Fibroblast of pulmonary artery (primary cell): ENCODE results near the gene OR2T35.
"Not testable (repeated sequence)": the region's sequence is repeated elsewhere in the genome, so short reads cannot be mapped to it uniquely, and the experiment has no call there.

Source experiments
- DNase-seq: peaks from one replicate; pipeline ENCODE4 v3.0.0-alpha.2; 2010; ENCODE audit warnings: low read depth
- H3K4me3 ChIP-seq: replicated peaks from 2 replicates; pipeline ENCODE4 v1.5.1; 2011; ENCODE audit warnings: low read depth, mild to moderate bottlenecking, control low read depth, low read length, moderate library complexity
- TF ChIP-seq, protein P1 (sequence below): IDR thresholded peaks from 2 replicates; pipeline ENCODE4 v1.5.1; 2011; ENCODE audit warnings: mild to moderate bottlenecking, control low read depth, low read length, inconsistent platforms; ENCODE audit errors: missing control alignments

The OR2T35 gene

DNA sequence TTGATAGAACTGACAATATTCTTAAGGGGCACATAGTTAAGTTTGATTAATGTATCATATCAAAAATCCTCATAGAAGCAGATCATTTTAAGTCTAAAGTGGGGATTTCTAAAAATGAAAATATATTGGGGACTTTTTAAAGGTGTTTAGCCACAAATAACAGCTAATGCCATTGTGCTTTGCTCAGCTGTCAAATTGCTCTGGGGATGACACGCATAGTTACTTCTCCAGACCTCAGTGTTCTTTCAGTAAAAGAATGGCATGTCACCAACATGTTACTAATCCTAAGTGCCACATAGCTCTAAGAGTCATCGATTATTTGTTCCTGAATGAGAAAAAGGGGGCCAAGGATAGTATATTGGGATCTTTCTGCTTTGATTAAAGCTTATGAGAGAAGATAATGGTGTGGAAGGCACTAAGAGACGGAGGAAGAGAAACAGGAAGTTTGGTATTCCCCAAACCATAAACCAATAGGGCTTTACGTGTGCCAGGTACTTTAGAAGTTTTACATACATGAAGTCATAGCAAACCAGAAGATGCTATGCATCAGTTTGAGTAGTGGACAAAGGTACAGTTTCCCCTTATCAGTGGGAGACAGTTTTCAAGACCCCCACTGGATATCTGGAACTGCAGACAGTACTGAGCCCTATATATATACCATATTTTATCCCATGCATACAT lies 2.0 kb downstream of the OR2T35 start:
- DNase-seq, H3K4me3 ChIP-seq: not testable (repeated sequence)

GRCh38 chr1:248641583-248641982 lies 3.5 kb downstream of the OR2T35 start:
- not testable (repeated sequence) for DNase-seq, H3K4me3 ChIP-seq

GRCh38 chr1:248640906-248641305 lies 4.2 kb downstream of the OR2T35 start:
- not testable (repeated sequence) for DNase-seq, H3K4me3 ChIP-seq

- H3K4me3 ChIP-seq, DNase-seq: not testable (repeated sequence)
These were observed 5.4 kb downstream of the OR2T35 start for GRCh38 chr1:248639652-248640051.

- H3K4me3 ChIP-seq: not testable (repeated sequence)
These were observed 8.5 kb downstream of the OR2T35 start for GRCh38 chr1:248636612-248637011.

DNA sequence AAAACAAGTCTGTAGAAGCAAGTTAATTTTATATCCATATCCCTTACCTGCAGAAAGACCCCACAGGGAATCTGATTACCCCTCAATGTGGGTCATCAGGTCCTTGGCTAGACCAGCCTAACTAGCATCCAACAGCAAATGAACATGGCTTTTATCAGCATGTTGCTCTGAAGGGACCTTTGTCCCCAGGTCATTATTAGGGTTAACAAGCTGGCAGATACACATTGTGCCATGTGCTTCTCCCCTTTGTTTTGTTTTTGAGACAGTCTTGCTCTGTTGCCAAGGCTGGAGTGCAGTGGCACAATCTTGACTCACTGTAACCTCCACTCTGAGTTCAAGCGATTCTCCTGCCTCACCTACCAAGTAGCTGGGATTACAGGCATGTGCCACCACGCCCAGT lies 10.1 kb downstream of the OR2T35 start, which contains the start of gene OR2T11:
Gene OR2T11 (minus strand): TSS at position 101 of the 400 bp plus-strand sequence. CDS start 7,963 bp downstream, outside the sequence.
- DNase-seq, H3K4me3 ChIP-seq: not testable (repeated sequence)

More at GRCh38 chr1:248636612-248637011, 8.5 kb downstream of the OR2T35 start:
- not testable (repeated sequence) for DNase-seq

DNA sequence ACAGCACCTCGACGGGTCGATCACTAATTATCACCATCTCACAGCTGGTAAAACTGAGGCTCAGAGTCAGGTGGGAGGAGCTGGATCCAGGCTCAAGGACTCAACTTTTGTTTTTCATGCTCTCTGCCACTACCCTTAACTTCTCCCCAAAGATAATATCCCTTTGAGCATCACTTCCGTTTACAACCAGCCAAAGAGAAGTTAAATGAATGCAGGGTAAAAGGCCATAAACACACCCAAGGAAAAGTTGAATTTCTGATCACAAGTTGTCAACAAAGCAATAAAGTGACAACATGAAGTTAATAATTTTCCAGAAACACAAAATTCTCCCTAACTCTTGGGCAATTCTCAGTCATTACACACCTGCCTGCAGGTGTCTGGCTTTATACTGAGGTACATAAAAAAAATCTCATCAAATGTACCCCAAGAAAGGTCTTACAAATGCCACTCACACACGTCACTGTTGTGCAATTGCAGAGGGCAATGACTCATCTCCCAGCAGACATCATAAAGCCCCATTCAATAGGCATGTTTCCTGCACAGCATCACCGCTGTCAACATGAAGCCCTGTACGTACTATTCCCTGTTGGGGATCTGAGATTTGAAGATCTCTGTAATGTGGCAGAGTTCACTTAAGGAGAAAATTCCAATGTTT lies 13.6 kb downstream of the OR2T35 start:
- TF ChIP-seq, protein P1, sequence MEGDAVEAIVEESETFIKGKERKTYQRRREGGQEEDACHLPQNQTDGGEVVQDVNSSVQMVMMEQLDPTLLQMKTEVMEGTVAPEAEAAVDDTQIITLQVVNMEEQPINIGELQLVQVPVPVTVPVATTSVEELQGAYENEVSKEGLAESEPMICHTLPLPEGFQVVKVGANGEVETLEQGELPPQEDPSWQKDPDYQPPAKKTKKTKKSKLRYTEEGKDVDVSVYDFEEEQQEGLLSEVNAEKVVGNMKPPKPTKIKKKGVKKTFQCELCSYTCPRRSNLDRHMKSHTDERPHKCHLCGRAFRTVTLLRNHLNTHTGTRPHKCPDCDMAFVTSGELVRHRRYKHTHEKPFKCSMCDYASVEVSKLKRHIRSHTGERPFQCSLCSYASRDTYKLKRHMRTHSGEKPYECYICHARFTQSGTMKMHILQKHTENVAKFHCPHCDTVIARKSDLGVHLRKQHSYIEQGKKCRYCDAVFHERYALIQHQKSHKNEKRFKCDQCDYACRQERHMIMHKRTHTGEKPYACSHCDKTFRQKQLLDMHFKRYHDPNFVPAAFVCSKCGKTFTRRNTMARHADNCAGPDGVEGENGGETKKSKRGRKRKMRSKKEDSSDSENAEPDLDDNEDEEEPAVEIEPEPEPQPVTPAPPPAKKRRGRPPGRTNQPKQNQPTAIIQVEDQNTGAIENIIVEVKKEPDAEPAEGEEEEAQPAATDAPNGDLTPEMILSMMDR: no peak
- no peak overlapping the region for H3K4me3 ChIP-seq
- no peak for DNase-seq

DNA sequence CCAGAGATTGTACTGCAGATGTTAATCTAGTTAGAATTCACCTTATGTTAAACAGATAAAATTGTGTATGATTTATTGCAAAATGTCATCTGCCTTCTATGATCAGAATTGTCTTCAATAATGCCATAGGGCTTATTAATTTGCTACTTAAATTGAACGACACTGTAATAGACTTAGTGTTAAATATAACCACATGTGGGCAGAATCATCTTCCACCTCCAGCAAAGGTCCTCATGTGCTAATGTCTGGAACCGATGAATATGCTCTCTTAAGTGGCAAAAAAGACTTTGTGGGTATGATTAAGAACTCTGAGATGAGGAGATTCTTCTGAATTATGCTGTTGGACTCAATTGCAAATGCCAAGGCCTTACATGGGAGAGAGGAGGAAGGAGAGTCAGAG lies 14.5 kb downstream of the OR2T35 start:
- DNase-seq: no peak
- no peak overlapping the region for H3K4me3 ChIP-seq
- TF ChIP-seq, protein P1: no peak

- TF ChIP-seq, protein P1: no peak
- no peak for DNase-seq
These were observed 16.9 kb downstream of the OR2T35 start for GRCh38 chr1:248627971-248628844.

DNA sequence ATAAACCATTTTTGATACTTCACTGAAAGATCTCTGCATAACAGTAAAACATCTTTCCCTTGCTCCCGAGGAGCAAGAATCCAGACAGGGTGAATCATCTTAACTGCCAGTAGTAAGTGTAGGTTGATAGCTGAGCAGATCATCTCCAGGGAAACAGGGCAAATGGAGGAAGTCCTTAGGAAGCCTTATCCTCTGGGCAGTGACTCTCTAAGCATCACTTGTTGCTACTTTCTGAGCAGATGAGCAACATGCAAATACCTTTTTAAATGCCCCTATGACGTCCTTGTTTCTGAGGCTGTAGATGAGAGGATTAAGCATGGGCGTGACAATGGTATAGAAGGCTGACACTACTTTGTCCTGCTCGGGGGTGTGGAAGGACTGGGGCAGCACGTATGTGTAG lies 19.1 kb downstream of the OR2T35 start:
- H3K4me3 ChIP-seq: no peak overlapping the region
- no peak for DNase-seq
- TF ChIP-seq, protein P1: no peak

More at GRCh38 chr1:248627971-248628844, 16.9 kb downstream of the OR2T35 start:
- H3K4me3 ChIP-seq: no peak overlapping the region
